H9 (cell line): ENCODE data around the gene RSAD2. TPM values are rescaled to one million over a fixed set of nuclear protein-coding genes. Genes with fewer than 3 reads are reported as not detected.

Source experiments
- DNase-seq: peaks from one replicate; pipeline ENCODE4 v3.0.0-alpha.2; 2017
- H2AFZ ChIP-seq: one replicate; pipeline ENCODE4 v1.6.1; 2013; ENCODE audit warnings: mild to moderate bottlenecking, low read length, control low read depth, moderate library complexity
- H2AK5ac ChIP-seq: 2 replicates; pipeline ENCODE4 v1.6.1; 2013; ENCODE audit warnings: low read length, control low read depth, mixed read lengths; ENCODE audit not compliant: insufficient read length
- H2BK120ac ChIP-seq: one replicate; pipeline ENCODE4 v1.6.1; 2013; ENCODE audit warnings: low read depth, mild to moderate bottlenecking, low read length, control low read depth, inconsistent platforms; ENCODE audit not compliant: poor library complexity, severe bottlenecking
- H2BK12ac ChIP-seq: 2 replicates; pipeline ENCODE4 v1.6.1; 2013; ENCODE audit warnings: low read length, control low read depth, mixed read lengths, low read depth; ENCODE audit not compliant: insufficient read length
- H2BK15ac ChIP-seq: 2 replicates; pipeline ENCODE4 v1.6.1; 2013; ENCODE audit warnings: low read depth, low read length, control low read depth
- H2BK20ac ChIP-seq: one replicate; pipeline ENCODE4 v1.6.1; 2013; ENCODE audit warnings: low read depth, mild to moderate bottlenecking, low read length, control low read depth, inconsistent platforms; ENCODE audit not compliant: poor library complexity, severe bottlenecking
- H2BK5ac ChIP-seq: 2 replicates; pipeline ENCODE4 v1.6.1; 2013; ENCODE audit warnings: low read length, control low read depth, mixed read lengths; ENCODE audit not compliant: insufficient read length
- H3K14ac ChIP-seq: 2 replicates; pipeline ENCODE4 v1.6.1; 2013; ENCODE audit warnings: low read length, control low read depth; ENCODE audit not compliant: insufficient read depth
- H3K18ac ChIP-seq: 2 replicates; pipeline ENCODE4 v1.6.1; 2013; ENCODE audit warnings: low read depth, mild to moderate bottlenecking, mixed read lengths, low read length, control low read depth; ENCODE audit not compliant: insufficient read length
- H3K23ac ChIP-seq: 2 replicates; pipeline ENCODE4 v1.6.1; 2013; ENCODE audit warnings: low read length, control low read depth, mixed read lengths, low read depth; ENCODE audit not compliant: insufficient read length
- H3K23me2 ChIP-seq: 2 replicates; pipeline ENCODE4 v1.6.1; 2013; ENCODE audit warnings: low read depth, mild to moderate bottlenecking, mixed read lengths, low read length, control low read depth; ENCODE audit not compliant: insufficient read length, poor library complexity, severe bottlenecking
- H3K27ac ChIP-seq: 2 replicates; pipeline ENCODE4 v1.5.1; 2013; ENCODE audit warnings: low read length, control low read depth, mixed read lengths, low read depth; ENCODE audit not compliant: insufficient read length
- H3K27me3 ChIP-seq: 2 replicates; pipeline ENCODE4 v1.6.1; 2013; ENCODE audit warnings: low read length, control low read depth, inconsistent platforms; ENCODE audit not compliant: insufficient read depth
- H3K4ac ChIP-seq: 2 replicates; pipeline ENCODE4 v1.6.1; 2013; ENCODE audit warnings: low read depth, mild to moderate bottlenecking, control low read depth, inconsistent platforms, low read length, moderate library complexity
- H3K4me1 ChIP-seq: 2 replicates; pipeline ENCODE4 v1.6.1; 2013; ENCODE audit warnings: low read length, control low read depth, inconsistent platforms; ENCODE audit not compliant: insufficient read depth
- H3K4me2 ChIP-seq: 2 replicates; pipeline ENCODE4 v1.6.1; 2013; ENCODE audit warnings: low read length, control low read depth, mixed read lengths; ENCODE audit not compliant: insufficient read length, insufficient read depth
- H3K56ac ChIP-seq: 2 replicates; pipeline ENCODE4 v1.6.1; 2013; ENCODE audit warnings: low read depth, mild to moderate bottlenecking, mixed read lengths, low read length, control low read depth; ENCODE audit not compliant: insufficient read length
- H3K79me1 ChIP-seq: 2 replicates; pipeline ENCODE4 v1.6.1; 2013; ENCODE audit warnings: low read depth, mild to moderate bottlenecking, moderate library complexity, low read length, control low read depth, inconsistent platforms; ENCODE audit not compliant: insufficient read depth, poor library complexity, severe bottlenecking
- H3K79me2 ChIP-seq: 2 replicates; pipeline ENCODE4 v1.6.1; 2013; ENCODE audit warnings: low read length, control low read depth, inconsistent platforms; ENCODE audit not compliant: insufficient read depth
- H3K9ac ChIP-seq: 2 replicates; pipeline ENCODE4 v1.6.1; 2013; ENCODE audit warnings: low read length, control low read depth, mixed read lengths; ENCODE audit not compliant: insufficient read length; ENCODE audit errors: extremely low read depth
- H3K9me3 ChIP-seq: one replicate; pipeline ENCODE4 v1.6.1; 2013; ENCODE audit warnings: low read depth, low read length, inconsistent platforms; ENCODE audit not compliant: control insufficient read depth
- H3T11ph ChIP-seq: one replicate; pipeline ENCODE4 v1.6.1; 2013; ENCODE audit warnings: mild to moderate bottlenecking, low read length, control low read depth, inconsistent platforms
- H4K20me1 ChIP-seq: one replicate; pipeline ENCODE4 v1.6.1; 2013; ENCODE audit not compliant: control insufficient read depth, insufficient read length, insufficient read depth
- H4K5ac ChIP-seq: 2 replicates; pipeline ENCODE4 v1.6.1; 2013; ENCODE audit warnings: low read depth, mild to moderate bottlenecking, mixed read lengths, low read length, control low read depth; ENCODE audit not compliant: insufficient read length
- H4K8ac ChIP-seq: replicated peaks from 2 replicates; pipeline ENCODE4 v1.6.1; 2013; ENCODE audit warnings: low read length, control low read depth, mixed read lengths, low read depth; ENCODE audit not compliant: insufficient read length
- H4K91ac ChIP-seq: 2 replicates; pipeline ENCODE4 v1.6.1; 2013; ENCODE audit warnings: low read depth, mild to moderate bottlenecking, moderate library complexity, mixed read lengths, low read length, control low read depth; ENCODE audit not compliant: insufficient read length
- H3K27ac Mint-ChIP-seq, 3 experiments: 2 replicates in 2 of 3; 3 replicates in 1 of 3; pipeline ENCODE4 v1.8.0; 2020 to 2021; ENCODE audit warnings: mixed read lengths in 3 of 3, mild to moderate bottlenecking in 1 of 3, moderate library complexity in 1 of 3
- H3K27me3 Mint-ChIP-seq: 2 replicates; pipeline ENCODE4 v1.8.0; 2021; ENCODE audit warnings: low read depth, mild to moderate bottlenecking, moderate library complexity, mixed read lengths
- H3K36me3 Mint-ChIP-seq, 3 experiments: 2 replicates in 2 of 3; 3 replicates in 1 of 3; pipeline ENCODE4 v1.8.0; 2020 to 2021; ENCODE audit warnings: low read depth in 3 of 3, mixed read lengths in 3 of 3; ENCODE audit not compliant: insufficient read depth in 1 of 3
- H3K4me1 Mint-ChIP-seq, 2 experiments: 2 replicates each; pipeline ENCODE4 v1.8.0; 2020; ENCODE audit warnings: mixed read lengths in 2 of 2
- H3K4me3 Mint-ChIP-seq, 2 experiments: 2 replicates in 1 of 2; 3 replicates in 1 of 2; pipeline ENCODE4 v1.8.0; 2020 to 2021; ENCODE audit warnings: mild to moderate bottlenecking in 2 of 2, mixed read lengths in 2 of 2, moderate library complexity in 1 of 2
- H3K9me3 Mint-ChIP-seq, 2 experiments: 2 replicates in 1 of 2; 3 replicates in 1 of 2; pipeline ENCODE4 v1.8.0; 2020; ENCODE audit warnings: mild to moderate bottlenecking in 2 of 2, mixed read lengths in 2 of 2, moderate library complexity in 1 of 2
- WGBS: extraction: QIAGEN DNeasy Blood & Tissue Kit; methylation state at CpG from one replicate; pipeline ENCODE4 v1.1.7; 2013; ENCODE audit warnings: missing lambda C conversion rate, low lambda C conversion rate, mixed read lengths; ENCODE audit not compliant: insufficient read length; ENCODE audit errors: extremely low coverage; 5-methylcytosine and 5-hydroxymethylcytosine counted together
- total RNA-seq: library from RNA; stranded (reverse); gene quantifications from 2 replicates; pipeline ENCODE4 v1.2.1, GENCODE V29; 2021
- TF ChIP-seq, protein P1 (sequence below): fragments of 200-600 bp; sonication (generic); conservative IDR thresholded peaks from 3 replicates; pipeline ENCODE4 v1.8.0; 2021; ENCODE audit warnings: antibody characterized with exemption, mild to moderate bottlenecking

RSAD2 gene
- total RNA-seq, 1 experiment from 2014 or later = not detected

DNA sequence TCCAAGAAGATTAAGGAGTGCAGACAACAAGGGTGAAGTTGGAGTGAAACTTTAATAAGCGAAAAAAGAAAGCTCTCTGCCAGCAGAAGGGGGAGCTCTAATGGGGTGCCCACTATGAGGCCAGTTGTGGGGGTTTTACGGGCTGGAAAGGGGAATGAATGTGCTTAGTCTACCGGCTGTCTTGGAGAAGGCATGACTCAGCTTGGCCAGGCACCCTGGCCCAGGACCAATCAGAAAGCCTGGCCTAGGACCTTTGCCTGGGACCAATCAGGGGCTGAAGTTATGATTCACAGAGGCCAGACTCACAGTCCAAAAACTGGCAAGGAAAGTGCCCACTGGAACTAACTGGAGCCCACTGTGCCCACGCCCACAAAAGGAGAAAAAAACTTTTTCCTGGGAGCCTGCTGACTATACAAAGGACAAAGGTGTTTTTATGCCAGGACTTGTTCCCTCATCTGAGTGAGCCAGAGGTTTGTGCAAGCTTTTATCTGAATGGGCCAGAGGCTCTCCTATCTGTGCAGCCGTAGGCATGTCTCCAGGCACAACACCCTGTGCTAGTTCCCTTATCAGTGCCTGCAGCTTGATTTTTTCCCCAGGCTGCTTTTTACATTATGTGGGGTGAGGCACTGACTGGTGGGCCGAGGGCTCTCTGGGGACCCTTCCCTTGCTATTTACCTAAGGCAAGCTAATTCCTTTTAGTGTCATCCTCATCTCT lies 30.5 kb upstream of the RSAD2 start:
- peaks cover 62 to 73% of the 10 kb centered on the region in 2 experiments for H3K9me3 Mint-ChIP-seq

More for the DNA sequence above, 30.5 kb upstream of the RSAD2 start:
- TF ChIP-seq, protein P1, sequence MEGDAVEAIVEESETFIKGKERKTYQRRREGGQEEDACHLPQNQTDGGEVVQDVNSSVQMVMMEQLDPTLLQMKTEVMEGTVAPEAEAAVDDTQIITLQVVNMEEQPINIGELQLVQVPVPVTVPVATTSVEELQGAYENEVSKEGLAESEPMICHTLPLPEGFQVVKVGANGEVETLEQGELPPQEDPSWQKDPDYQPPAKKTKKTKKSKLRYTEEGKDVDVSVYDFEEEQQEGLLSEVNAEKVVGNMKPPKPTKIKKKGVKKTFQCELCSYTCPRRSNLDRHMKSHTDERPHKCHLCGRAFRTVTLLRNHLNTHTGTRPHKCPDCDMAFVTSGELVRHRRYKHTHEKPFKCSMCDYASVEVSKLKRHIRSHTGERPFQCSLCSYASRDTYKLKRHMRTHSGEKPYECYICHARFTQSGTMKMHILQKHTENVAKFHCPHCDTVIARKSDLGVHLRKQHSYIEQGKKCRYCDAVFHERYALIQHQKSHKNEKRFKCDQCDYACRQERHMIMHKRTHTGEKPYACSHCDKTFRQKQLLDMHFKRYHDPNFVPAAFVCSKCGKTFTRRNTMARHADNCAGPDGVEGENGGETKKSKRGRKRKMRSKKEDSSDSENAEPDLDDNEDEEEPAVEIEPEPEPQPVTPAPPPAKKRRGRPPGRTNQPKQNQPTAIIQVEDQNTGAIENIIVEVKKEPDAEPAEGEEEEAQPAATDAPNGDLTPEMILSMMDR = no peak
- no peaks in the 10 kb centered on the region for H4K20me1 ChIP-seq
- H2BK120ac ChIP-seq = no peak overlapping the region
- H3K27me3 ChIP-seq = no peaks in the 10 kb centered on the region
- no peak overlapping the region for H3K4me2 ChIP-seq
- H4K5ac ChIP-seq = no peak overlapping the region
- H2BK12ac ChIP-seq = no peak overlapping the region
- H3K79me2 ChIP-seq = no peaks in the 10 kb centered on the region
- H3K23me2 ChIP-seq = no peaks in the 10 kb centered on the region
- no peak overlapping the region for H3K18ac ChIP-seq
- H3K14ac ChIP-seq = no peak overlapping the region
- H3K27me3 Mint-ChIP-seq = peaks cover 4% of the 10 kb centered on the region
- no peaks in the 10 kb centered on the region for H3K4me1 ChIP-seq
- H3K79me1 ChIP-seq = no peaks in the 10 kb centered on the region
- no peak overlapping the region for H3K56ac ChIP-seq
- H4K91ac ChIP-seq = no peak overlapping the region
- H3K9me3 ChIP-seq = peaks cover 51% of the 10 kb centered on the region
- no peak overlapping the region for H3K9ac ChIP-seq
- H2BK15ac ChIP-seq = no peak overlapping the region
- WGBS = no CpG with 5 or more reads among the region's 6 CpGs
- H3K36me3 Mint-ChIP-seq = peaks cover 18 to 41% (median 40%) of the 10 kb centered on the region in 3 experiments
- no peak overlapping the region for H2AK5ac ChIP-seq
- H3T11ph ChIP-seq = no peak overlapping the region
- no peak overlapping the region for H2BK5ac ChIP-seq
- no peak overlapping the region for H3K27ac Mint-ChIP-seq
- no peak for DNase-seq
- no peak overlapping the region for H3K4ac ChIP-seq
- H2BK20ac ChIP-seq = no peak overlapping the region
- no peak overlapping the region for H4K8ac ChIP-seq
- no peak overlapping the region for H2AFZ ChIP-seq
- no peak overlapping the region for H3K23ac ChIP-seq
- no peak overlapping the region for H3K4me3 Mint-ChIP-seq
- no peaks in the 10 kb centered on the region for H3K4me1 Mint-ChIP-seq
- no peak overlapping the region for H3K27ac ChIP-seq
